Spinal cord (tissue), 10 donors: ENCODE measurements around the gene POLD1. TPM values are rescaled to one million over a fixed set of nuclear protein-coding genes. Genes with fewer than 3 reads are reported as not detected.

Experiments
- DNase-seq, 6 donors: peaks; one replicate each; pipeline versions ENCODE4 v3.0.0 to v3.0.0-alpha.2; 2013 to 2015; ENCODE audit warnings: low spot score in 6 of 6, low read depth in 4 of 6
- H3K27ac ChIP-seq: one replicate; pipeline ENCODE4 v1.5.1; 2013; ENCODE audit warnings: low read depth, low read length, control low read depth
- H3K27me3 ChIP-seq: one replicate; pipeline ENCODE4 v1.6.1; 2013; ENCODE audit warnings: low read length; ENCODE audit not compliant: control insufficient read depth, insufficient read depth
- H3K36me3 ChIP-seq: one replicate; pipeline ENCODE4 v1.6.1; 2013; ENCODE audit warnings: low read length; ENCODE audit not compliant: control insufficient read depth, insufficient read depth
- H3K4me1 ChIP-seq: one replicate; pipeline ENCODE4 v1.6.1; 2013; ENCODE audit warnings: low read length; ENCODE audit not compliant: control insufficient read depth, insufficient read depth
- H3K4me3 ChIP-seq: one replicate; pipeline ENCODE4 v1.5.1; 2013; ENCODE audit warnings: low read depth, low read length, control low read depth
- H3K9me3 ChIP-seq: one replicate; pipeline ENCODE4 v1.6.1; 2013; ENCODE audit warnings: low read length; ENCODE audit not compliant: control insufficient read depth, insufficient read depth
- WGBS: methylation state at CpG from one replicate; pipeline ENCODE4 v1.1.5; 2013; ENCODE audit warnings: missing lambda C conversion rate; ENCODE audit not compliant: insufficient coverage; 5-methylcytosine and 5-hydroxymethylcytosine counted together
- polyA plus RNA-seq, 2 donors: library from polyadenylated mRNA; unstranded; fragments of 120-200 nt; gene quantifications; one replicate each; pipeline ENCODE4 v1.2.1, GENCODE V29; 2013; ENCODE audit not compliant: insufficient read length in 2 of 2
- total RNA-seq, 2 donors: library from RNA; depleted of rRNA in 1 of 2; stranded (reverse); fragments of 120-200 nt in 1 of 2; fragments of >200 nt in 1 of 2; gene quantifications; one replicate each; pipeline versions ENCODE4 v1.2.3 to v1.2.4, GENCODE V29; 2013 to 2014
- donor health status: healthy.

The POLD1 gene
- total and polyA plus RNA-seq, 4 donors: 13.1 to 29.1 (median 25.0) TPM

GRCh38 chr19:50416034-50416977, 32.2 kb downstream of the POLD1 start:
- H3K27me3 ChIP-seq: peaks cover 35% of the 10 kb centered on the region

GRCh38 chr19:50417111-50418081, 33.2 kb downstream of the POLD1 start:
- no peaks in the 10 kb centered on the region for H3K9me3 ChIP-seq
- 73% methylated on average over 30 of the region's 42 CpGs for WGBS
- no peak overlapping the region for H3K27ac ChIP-seq
- no peak overlapping the region for H3K4me3 ChIP-seq
- DNase-seq: no peak
- peaks cover 42% of the 10 kb centered on the region for H3K36me3 ChIP-seq
- H3K4me1 ChIP-seq: peaks cover 16% of the 10 kb centered on the region
- H3K27me3 ChIP-seq: peaks cover 35% of the 10 kb centered on the region

More at GRCh38 chr19:50416034-50416977, 32.2 kb downstream of the POLD1 start:
- Histone ChIP-seq H3K27ac (no peak overlapping the region), H3K9me3 (no peaks in the 10 kb centered on the region), H3K4me1 (peaks cover 16% of the 10 kb centered on the region), H3K36me3 (peaks cover 42% of the 10 kb centered on the region), H3K4me3 (no peak overlapping the region)
- no peak for DNase-seq
- 89% methylated on average over 32 of the region's 35 CpGs for WGBS

- peaks cover 39% of the 10 kb centered on the region for H3K36me3 ChIP-seq
- peaks cover 16% of the 10 kb centered on the region for H3K4me1 ChIP-seq
- WGBS: 21% methylated on average over 28 of the region's 34 CpGs
- H3K4me3 ChIP-seq: no peak within 1 kb of the TSS
- H3K9me3 ChIP-seq: no peaks in the 10 kb centered on the region
- peaks cover 35% of the 10 kb centered on the region for H3K27me3 ChIP-seq
- DNase-seq: no peak
- H3K27ac ChIP-seq: no peak within 1 kb of the TSS
These were observed 34.3 kb downstream of the POLD1 start, which contains the start of gene SPIB for GRCh38 chr19:50418176-50419021. Gene SPIB, plus strand, starts transcription at chr19:50418938. Its CDS starts 25 bp downstream, at chr19:50418963.

- peaks cover 32% of the 10 kb centered on the region for H3K36me3 ChIP-seq
- peaks cover 35% of the 10 kb centered on the region for H3K27me3 ChIP-seq
- 12% methylated on average over 12 of the region's 14 CpGs for WGBS
- peaks cover 16% of the 10 kb centered on the region for H3K4me1 ChIP-seq
- DNase-seq: no peak
- no peak overlapping the region for H3K4me3 ChIP-seq
- no peak overlapping the region for H3K27ac ChIP-seq
- H3K9me3 ChIP-seq: no peaks in the 10 kb centered on the region
These were observed 35.0 kb downstream of the POLD1 start for GRCh38 chr19:50419022-50419579.

GRCh38 chr19:50419580-50420035, 35.5 kb downstream of the POLD1 start:
- no peak for DNase-seq
- H3K27ac ChIP-seq: no peak overlapping the region
- no peaks in the 10 kb centered on the region for H3K9me3 ChIP-seq
- 15% methylated on average over 4 of the region's 8 CpGs for WGBS
- H3K36me3 ChIP-seq: peaks cover 29% of the 10 kb centered on the region
- peaks cover 13% of the 10 kb centered on the region for H3K4me1 ChIP-seq
- H3K4me3 ChIP-seq: no peak overlapping the region
- peaks cover 35% of the 10 kb centered on the region for H3K27me3 ChIP-seq

- Histone ChIP-seq H3K4me3 (no peak overlapping the region), H3K27ac (no peak overlapping the region), H3K36me3 (peaks cover 25% of the 10 kb centered on the region), H3K9me3 (no peaks in the 10 kb centered on the region), H3K4me1 (peaks cover 8% of the 10 kb centered on the region), H3K27me3 (peaks cover 35% of the 10 kb centered on the region)
- WGBS: no CpG with 5 or more reads among the region's 3 CpGs
- no peak for DNase-seq
These were observed 36.0 kb downstream of the POLD1 start for GRCh38 chr19:50420127-50420526.

- Histone ChIP-seq H3K4me3 (no peak overlapping the region), H3K36me3 (peaks cover 19% of the 10 kb centered on the region), H3K27ac (no peak overlapping the region), H3K9me3 (no peaks in the 10 kb centered on the region), H3K4me1 (peaks cover 8% of the 10 kb centered on the region), H3K27me3 (peaks cover 35% of the 10 kb centered on the region)
- DNase-seq: no peak
- 71% methylated on average over 1 of the region's 3 CpGs for WGBS
These were observed 36.7 kb downstream of the POLD1 start for GRCh38 chr19:50420808-50421207.

GRCh38 chr19:50422397-50423278, 38.5 kb downstream of the POLD1 start:
- Histone ChIP-seq H3K4me1 (peaks cover 9% of the 10 kb centered on the region), H3K36me3 (peaks cover 3% of the 10 kb centered on the region), H3K27ac (no peak overlapping the region), H3K9me3 (no peaks in the 10 kb centered on the region), H3K27me3 (peaks cover 30% of the 10 kb centered on the region), H3K4me3 (no peak overlapping the region)
- WGBS: 88% methylated on average over 11 of the region's 18 CpGs
- DNase-seq: no peak
